ENCODE measurements around the gene RRP36.
A peak's percentile ranks its signal among the peaks of the same experiment; 100 is the strongest.
"Not testable (repeated sequence)": the region's sequence is repeated elsewhere in the genome, so short reads cannot be mapped to it uniquely, and the experiment has no call there.

Gene RRP36

DNA sequence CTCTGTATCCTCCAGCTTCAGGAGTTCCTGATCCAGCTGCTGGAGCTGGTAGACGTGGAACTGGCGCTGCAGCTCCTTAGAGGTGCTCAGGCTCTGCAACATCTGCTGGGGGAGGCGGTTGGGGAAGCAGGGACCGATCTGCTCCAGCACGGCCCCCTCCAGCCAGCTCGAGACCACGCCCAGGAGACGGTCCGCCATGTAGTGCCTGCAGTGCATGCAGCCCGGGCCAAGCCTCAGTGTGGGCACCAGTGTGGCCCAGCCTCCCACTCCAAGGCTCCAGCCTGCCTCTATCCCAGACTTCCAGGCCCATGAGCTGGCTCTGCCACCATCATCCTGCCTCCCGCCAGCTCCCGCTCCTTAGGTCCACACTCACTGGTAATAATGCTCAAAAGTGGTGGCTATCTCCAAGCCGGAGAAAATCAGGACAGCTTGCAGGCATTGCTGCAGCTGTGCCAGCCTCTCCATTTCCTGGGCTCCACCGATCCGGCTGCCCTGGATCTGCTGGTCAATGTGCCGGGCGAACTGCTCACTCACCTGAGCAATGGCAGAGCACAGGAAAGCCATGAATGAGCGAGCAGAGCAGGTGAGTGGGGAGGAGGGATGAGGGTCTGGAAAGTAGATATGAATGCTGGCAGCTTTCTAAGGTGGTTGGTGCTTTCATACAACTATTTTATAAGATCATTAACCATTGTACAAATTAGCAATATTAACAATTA, 19.3 kb downstream of the RRP36 start:
- DNase-seq = no peak

DNA sequence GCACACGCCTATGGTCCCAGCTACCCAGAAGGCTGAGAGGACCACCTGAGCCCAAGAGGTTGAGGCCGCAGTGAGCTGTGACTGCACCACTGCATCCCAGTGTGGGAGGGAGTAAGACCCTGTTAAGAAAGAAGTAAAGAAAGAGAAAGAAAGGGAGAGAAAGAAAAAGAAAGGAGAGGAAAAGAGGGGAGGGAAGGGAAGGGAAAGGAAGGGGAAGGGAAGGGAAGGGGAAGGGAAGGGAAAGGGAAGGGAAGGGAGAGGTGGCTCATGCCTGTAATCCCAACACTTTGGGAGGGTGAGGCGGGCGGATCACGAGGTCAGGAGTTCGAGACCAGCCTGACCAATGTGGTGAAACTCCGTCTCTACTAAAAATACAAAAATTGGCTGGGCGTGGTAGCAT, 20.1 kb downstream of the RRP36 start:
- DNase-seq = not testable (repeated sequence)

DNA sequence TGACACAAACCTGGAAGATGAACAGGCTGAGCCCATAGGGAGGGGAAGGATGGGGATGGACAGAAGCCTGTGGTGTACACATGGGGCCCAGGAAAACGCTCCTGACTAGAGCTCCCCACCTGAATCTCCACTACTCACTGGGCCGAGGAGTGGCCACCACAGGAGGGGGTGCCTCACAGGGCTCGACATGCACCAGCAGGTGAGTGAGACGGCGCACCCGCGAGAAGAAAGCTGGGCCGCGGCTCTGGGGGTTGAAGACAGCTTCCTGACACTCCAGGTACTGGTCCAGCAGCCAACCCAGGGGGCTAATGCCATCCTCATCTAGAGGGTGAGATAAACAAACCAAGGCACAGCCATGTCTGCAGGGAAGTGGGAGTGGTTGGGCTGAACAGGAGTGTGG, 21.9 kb downstream of the RRP36 start:
- DNase-seq = no peak

DNA sequence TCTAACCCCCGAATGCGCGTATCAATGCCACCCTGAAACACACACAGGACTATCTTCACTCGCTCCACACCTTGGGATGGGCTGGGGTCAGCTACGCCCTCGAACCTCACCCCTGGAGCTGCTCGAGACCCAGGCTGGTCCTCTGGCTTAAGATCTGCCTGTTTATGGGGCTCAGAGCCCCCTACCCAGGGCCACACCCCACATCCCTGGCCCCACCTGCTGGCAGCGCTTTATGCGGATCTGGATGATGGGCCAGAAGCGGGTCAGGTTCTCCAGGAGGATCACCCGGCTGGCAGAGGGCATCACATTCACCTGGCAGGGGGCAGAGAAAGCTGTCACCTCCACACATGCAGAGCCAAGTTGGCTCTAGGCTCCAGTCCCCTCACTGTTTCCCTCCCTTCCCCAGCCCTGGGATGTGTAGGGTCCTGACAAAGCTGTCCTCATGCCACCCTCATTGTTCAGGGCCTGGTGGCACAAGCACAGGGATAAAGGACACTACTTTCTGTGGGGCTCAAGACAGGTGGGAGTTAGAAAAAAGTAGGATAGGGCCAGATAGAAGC, 24.0 kb downstream of the RRP36 start:
- DNase-seq = no peak

DNA sequence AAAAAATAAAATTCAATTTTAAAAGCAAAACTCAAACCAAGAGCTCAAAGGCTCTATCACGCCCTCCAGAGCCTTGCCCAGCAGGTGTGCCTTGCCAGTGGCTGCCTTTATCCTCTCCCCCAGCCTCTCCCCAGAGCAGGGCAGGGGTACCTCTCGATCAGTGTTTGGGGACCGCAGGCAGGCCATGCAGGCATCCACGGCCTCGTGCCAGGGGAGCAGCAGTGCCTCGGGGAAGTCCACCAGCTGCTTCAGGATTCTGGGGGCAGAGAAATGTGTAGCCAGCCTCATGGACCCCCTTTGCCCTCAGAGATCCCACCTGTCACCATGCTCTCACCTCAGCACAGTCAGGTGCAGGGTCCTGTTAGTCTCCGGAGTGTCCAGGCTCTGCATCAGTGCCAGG, 26.6 kb downstream of the RRP36 start:
- DNase-seq = no peak

DNA sequence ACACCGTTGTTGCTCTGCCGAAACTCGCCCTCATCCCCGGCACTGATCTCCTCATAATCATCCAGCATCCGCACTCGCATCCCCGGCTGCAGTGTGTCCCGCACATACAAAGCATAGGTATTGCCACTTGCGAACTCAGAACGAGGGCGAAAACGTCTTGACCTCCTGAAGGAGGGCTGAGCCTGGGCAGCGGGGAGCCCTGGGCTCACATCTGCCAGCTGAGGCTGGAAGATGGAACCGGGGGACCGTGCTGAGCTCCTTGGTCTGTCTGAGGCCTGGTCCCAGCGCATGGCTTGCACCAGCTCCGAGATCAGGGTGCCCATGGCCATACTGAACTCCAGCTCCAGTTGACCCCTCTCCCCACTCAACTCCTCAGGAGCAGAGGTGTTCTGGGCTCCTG, 29.6 kb downstream of the RRP36 start:
- DNase-seq = no peak

DNA sequence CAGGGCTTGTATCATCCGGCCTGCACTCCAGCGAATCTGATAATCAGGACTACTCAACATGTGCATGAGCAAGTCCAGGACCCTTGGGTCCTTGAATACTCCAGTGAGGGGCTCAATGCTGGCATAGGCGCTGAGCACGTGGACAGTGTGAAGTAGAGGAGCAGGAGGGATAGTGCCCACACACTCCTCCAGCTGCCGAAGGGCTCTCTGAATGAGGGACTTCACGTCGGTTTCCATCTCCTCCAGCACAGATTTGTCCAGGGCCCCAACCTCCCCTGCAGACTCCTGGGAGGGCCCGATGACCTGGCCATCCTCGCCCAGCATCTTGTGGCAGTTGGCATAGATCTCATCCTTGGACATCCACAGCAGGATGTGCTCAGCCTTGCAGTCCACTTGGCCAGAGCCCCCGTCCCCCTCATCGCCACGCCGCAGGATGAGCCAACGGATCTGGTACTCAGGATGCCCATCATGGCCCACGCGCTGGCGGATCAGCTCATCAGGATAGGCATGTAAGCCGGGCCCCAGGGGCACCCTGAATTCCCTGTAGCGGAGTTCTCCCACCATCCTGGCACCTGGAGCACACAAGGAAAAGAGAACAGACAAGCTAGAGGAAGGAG, 30.9 kb downstream of the RRP36 start:
- no peak for DNase-seq

DNA sequence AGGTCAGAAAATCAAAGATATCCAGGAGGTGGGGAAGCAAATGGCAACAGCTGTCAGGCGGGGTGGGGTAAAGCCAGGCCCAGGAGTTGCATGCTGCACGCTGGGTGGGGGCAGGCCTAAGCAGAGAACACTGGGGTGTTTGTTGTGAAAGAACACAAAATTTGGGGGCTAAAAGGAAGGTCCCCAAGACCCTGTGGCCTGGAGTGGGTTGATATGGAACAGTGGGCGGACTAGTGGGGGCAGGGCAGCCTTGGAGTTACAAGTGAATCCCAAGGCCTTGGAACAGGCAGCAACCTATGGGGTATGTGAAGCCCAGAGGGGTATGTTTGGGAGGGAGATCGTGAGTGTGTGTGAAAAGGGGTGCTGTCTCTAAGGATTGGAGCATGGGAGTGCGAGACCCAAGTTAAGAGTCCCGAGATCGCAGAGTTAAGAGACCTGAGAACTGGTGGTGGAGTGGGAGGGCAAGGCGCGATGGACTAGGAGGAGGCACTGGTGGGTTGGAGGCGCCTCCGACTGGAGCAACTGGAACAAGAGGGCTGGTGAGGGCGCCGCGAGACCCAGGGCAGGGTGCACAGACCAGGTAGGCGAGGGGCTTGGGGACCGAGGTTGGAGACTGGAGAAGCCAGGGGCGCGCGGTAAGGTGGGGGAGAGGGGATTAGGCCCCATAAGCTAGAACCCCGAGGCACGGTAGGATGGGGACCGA, 31.6 kb downstream of the RRP36 start:
- DNase-seq = no peak

DNA sequence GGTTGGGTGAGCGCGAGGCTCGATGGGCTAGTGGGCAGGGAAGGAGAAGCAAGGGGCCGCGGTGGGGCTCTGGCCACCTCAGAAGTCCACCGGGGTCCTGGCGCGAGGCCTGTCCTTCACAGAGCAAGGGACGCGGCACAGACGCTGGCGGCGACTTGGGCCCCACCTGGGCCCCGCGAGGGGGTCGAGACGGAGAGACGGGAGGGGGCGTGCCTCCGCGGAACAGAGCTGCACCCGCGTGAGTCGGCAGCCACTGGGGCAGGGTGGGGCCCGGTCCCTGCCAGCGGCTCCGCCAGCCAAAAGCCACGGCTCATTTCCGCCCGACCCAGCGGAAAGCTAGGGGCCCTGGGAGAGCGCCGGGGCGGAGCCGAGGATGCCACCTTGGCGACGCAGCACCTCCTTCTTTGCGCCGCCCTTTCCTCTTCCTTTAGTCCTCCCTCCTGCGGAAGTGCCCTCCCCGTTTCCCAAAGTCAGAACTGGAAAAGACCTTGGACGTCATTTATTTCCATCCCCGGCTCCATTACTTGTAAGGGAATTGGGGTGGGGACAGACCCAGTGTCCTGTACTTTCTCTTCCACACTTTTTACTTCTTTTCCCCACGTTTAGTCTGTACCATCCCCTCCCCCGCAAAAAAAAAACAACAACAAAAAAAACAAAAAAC, 32.3 kb downstream of the RRP36 start, which contains the start of gene CUL7:
TSS of gene CUL7 (minus strand) at position 307 of the 661 bp plus-strand sequence. CDS start 1,063 bp downstream, outside the sequence.
- DNase-seq = peak; percentile 91

DNA sequence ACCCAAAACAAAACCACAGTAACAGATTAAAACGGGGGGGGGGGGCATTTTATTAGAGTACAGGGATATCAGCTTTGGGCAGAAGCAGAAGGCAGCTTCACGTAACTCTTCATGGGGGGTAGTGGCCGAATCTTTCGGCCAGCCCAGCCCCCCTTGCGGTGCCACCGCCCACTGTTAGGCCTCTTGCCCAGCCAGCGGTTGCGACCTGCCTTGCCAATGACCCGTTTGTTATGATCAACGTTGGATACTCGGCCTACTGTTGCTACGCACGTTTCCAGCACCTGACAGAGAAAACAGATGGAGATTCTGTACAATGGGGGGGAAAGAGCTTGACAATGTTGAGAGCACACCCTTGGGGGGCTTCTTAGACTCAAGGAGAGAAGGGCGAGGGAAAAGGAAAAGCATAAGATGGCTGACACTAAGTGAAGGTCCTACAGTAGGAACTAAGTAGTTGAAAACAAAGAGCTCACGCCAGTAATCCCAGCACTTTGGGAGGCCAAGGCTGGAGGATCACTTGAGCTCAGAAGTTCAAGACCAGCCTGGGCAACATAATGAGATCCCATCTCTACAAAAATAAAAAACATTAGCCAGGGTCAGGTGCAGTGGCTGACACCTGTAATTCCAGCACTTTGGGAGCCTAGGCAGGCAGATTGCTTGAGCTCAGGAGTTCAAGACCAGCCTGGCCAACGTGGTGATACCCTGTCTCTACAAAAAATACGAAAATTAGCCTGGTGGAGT, 33.0 kb downstream of the RRP36 start:
- DNase-seq = no peak

DNA sequence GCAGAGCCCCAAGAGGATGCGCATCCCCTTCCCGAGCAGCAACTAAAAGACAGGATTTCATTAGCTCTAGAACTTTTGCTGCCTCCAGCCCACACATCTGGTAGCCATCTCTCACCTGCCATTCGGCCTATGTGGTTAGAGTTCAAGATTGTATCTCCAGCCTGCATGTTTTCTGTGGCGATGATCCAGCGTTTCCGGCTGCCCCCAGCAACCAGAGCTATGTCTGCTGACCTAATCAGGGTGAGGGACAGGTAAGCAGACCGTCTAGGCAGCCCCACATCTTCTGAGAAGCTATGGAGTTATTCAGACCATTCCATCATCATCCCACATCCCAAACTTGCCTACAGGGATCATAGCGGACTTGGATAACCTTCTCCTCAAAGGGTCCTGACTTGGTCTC, 34.5 kb downstream of the RRP36 start:
- no peak for DNase-seq

DNA sequence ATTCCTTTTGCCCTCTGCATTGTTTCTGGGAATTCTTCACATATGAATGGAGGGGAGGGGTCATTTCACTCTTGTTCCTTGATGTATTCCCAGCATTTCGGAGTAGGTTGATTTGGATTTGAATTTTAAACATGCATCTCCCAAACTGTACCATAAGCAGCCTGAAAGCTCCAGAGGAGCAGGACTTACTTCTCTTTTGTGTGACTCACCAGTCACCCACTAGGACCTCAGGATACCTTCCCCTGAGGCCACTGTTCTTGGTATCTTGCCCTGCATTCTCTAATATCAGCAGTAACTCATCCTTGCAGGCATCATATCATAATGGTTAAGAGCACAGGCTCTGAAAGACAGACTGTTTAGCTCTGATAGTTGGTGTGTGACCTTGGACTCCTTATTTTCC, 37.1 kb downstream of the RRP36 start:
- no peak for DNase-seq

DNA sequence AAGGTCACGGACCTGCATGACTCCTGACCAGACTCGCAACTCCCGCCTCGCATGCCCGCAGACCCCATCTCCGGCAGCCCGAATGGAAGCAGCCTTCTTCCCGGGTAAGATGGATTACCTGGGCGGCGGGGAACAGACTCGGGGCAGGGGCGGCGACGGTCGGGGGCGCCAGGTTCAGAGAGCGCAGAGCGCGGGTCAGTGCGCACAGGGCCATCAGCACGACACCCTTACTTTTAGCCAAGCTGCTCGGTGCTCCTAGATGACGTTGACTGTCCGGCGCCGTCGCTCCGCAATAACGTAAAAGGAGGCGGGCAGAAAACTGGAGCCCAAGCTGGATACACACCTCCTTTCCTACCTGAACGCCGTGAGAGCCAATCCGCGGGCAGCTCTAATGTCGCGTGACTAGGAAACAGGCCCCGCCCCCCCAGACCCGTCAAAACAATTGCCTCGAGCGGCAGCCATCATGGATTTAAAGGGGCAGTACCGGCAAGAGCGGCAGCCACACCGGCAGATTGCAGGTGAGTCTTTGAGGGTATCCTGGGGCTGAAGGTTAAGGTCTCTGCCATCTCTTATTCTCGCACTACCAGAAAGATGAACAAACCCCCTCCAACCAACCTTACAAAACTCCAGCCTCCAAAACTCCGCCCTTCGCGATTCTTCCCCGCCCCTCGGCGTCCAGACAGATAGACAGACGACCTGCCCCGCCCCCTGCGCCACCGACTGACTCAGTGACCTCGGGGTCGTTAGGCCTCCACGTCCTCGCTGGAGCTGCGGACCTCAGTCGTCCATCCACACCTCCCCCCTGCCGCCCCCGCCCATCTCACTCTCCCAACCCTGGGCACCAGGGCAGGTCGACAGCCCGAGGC, 38.0 kb downstream of the RRP36 start, which contains the start of the genes KLC4 and MRPL2:
TSS of gene KLC4 (plus strand) at position 464 of the 866 bp plus-strand sequence. CDS start 1,705 bp downstream, outside the sequence.
TSS of gene MRPL2 (minus strand) at position 267 of the 866 bp plus-strand sequence. CDS start at position 214, 53 bp downstream.
- DNase-seq = peak; percentile 98

DNA sequence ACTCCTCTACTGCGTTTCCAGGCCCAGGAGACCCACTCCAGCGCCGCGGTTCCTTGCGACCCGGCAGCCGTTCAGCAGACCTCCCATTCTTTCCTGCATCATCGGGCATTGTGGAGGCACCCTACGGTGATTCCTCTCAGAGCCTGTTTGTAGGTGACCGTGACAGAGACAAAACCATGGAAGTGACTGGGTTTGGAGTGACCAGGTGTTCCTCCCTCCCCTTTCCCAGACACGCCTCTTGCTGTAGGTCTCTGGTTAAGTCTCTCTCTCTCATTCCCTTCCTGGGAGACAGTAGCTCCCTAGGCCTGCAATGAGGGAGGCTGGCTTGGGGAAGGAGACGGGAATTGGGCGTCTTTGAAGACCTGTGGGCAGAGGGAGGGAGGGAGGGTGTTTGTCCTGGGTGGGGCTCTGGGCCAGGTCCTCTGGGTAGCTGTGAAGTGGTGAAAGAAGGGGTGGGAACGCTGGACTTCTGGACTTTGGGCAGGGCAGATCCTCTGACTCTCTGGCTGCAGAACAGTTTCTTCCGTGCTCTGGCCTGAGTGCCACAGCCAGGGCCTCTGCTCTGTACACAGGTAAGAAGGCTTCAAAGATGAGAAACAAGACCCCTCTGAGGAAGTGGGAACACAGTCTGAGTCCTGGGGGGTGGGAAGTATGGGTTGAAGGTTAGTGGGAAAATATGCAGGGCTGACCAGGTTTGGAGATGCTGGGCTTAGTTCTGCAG, 38.8 kb downstream of the RRP36 start:
- no peak for DNase-seq

DNA sequence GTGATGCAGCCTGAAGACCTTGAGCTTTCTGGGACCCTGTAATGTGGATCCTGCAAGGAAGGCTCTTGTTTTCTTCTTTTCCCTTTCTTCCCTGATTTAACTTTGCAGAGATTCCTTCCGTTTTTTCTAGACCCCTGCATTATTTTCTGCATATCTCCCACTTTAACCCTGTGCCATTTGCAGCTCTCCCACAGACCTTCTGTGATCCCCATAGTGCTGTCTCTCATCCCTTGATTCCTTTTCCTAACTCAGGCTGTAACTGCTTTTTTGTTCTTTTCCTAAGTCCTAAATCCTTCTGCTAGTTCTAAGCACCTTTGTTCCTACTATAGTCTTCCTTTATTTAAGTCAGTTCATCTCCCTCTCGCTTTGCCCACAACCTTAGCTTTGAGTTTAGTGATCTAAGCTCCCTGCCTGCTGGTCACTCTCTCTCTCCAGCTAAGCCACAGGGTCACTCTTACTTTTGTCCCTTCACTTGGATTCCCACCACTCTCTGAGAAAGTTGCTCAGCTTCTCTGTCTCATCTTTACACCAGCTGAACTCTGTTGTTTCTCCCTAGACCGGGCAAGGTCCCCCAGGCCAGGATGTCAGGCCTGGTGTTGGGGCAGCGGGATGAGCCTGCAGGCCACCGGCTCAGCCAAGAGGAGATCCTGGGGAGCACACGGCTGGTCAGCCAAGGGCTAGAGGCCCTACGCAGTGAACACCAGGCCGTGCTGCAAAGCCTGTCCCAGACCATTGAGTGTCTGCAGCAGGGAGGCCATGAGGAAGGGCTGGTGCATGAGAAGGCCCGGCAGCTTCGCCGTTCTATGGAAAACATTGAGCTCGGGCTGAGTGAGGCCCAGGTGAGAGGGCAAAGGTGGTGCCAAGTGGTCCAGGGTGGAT, 39.6 kb downstream of the RRP36 start:
- no peak for DNase-seq

DNA sequence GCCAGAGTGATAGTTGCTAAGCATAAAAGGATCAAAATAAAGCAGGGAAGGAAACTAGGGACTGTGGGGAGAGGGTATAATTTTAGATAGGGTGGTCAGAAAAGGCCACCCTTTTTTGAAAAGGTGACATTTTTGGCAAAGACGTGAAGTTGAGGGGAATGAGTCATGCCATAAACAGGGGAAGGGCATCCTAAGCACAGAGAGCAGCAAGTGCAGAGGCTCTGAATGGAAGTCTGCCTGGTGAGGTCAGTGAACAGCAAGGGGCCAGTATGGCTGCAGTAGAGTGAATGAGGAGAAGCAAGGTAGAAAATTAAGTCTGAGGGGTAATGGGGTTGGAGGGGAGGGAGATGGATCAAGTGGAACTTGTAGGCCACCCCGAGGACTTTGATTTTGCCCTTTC, 40.4 kb downstream of the RRP36 start:
- DNase-seq = no peak

DNA sequence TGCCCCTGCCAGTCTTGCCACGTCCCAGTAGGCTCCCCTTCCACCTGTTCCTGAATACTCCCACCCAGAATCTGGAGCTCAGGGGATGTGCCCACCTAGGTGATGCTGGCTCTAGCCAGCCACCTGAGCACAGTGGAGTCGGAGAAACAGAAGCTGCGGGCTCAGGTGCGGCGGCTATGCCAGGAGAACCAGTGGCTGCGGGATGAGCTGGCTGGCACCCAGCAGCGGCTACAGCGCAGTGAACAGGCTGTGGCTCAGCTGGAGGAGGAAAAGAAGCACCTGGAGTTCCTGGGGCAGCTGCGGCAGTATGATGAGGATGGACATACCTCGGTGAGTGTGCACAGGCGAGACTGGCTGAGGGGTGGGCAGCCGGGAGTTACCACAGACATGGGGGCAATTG, 41.4 kb downstream of the RRP36 start:
- no peak for DNase-seq

DNA sequence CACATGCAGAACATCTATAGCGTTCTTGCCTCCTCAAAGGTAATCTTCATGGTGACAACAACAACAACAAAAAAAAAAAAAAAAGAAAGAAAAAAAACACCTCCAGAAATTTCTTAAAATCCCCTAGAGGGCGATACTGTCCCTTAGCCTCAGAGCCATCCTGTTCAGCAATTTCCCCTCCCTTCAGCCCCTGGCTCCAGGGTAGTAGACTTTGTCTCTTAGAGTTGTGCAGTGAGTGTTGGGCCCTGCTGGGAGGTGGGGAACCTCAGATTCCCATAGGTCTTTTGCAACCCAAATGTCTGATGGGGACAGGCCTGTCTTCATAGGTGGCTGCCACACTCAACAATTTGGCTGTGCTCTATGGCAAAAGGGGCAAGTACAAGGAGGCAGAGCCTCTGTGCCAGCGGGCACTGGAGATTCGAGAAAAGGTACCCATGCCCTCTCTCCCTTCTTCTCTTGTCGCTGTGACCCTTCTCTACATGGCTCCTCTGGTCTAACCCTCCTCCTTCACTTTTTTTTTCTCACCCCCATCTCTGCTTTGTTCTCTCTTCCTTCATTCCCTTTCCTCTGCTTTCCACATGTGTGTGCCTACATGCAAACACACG, 48.7 kb downstream of the RRP36 start:
- DNase-seq = peak; percentile 54

Measured in amniotic stem cell (primary cell).